Fibroblast of lung (primary cell): ENCODE results near the gene KLC1. TPM values are rescaled to one million over a fixed set of nuclear protein-coding genes. Genes with fewer than 3 reads are reported as not detected.

Source experiments
- DNase-seq, 2 donors: peaks; one replicate each; pipeline versions ENCODE4 v3.0.0 to v3.0.0-alpha.2; 2010; ENCODE audit warnings: low read depth in 2 of 2
- H2AFZ ChIP-seq: 2 replicates; pipeline ENCODE4 v1.5.1; 2012; ENCODE audit warnings: low read length, control low read depth, inconsistent platforms
- H3K27ac ChIP-seq: 2 replicates; pipeline ENCODE4 v1.5.1; 2011; ENCODE audit warnings: low read length, control low read depth; ENCODE audit not compliant: insufficient read depth
- H3K27me3 ChIP-seq: 2 replicates; pipeline ENCODE4 v1.5.1; 2011; ENCODE audit warnings: mild to moderate bottlenecking, low read length; ENCODE audit not compliant: control insufficient read depth, insufficient read depth
- H3K36me3 ChIP-seq: 2 replicates; pipeline ENCODE4 v1.5.1; 2011; ENCODE audit warnings: low read length; ENCODE audit not compliant: control insufficient read depth, insufficient read depth
- H3K4me1 ChIP-seq: 2 replicates; pipeline ENCODE4 v1.5.1; 2011; ENCODE audit warnings: low read length; ENCODE audit not compliant: control insufficient read depth, insufficient read depth; ENCODE audit errors: extremely low read depth
- H3K4me2 ChIP-seq: 2 replicates; pipeline ENCODE4 v1.5.1; 2011; ENCODE audit warnings: low read length, control low read depth; ENCODE audit not compliant: insufficient read depth; ENCODE audit errors: extremely low read depth
- H3K4me3 ChIP-seq, 4 experiments: fragments of 200-600 bp in 1 of 4; sonication (generic) in 1 of 4; replicated peaks in 1 of 4; 2 replicates each; pipeline ENCODE4 v1.5.1; 2011 to 2016; ENCODE audit warnings: low read length in 4 of 4, low read depth in 3 of 4, mild to moderate bottlenecking in 3 of 4, control low read depth in 2 of 4, inconsistent platforms in 1 of 4, mixed read lengths in 1 of 4; ENCODE audit not compliant: insufficient read depth in 1 of 4; ENCODE audit errors: control extremely low read depth in 1 of 4
- H3K79me2 ChIP-seq: 2 replicates; pipeline ENCODE4 v1.5.1; 2012; ENCODE audit warnings: mild to moderate bottlenecking, low read length, inconsistent platforms; ENCODE audit not compliant: control insufficient read depth, insufficient read depth
- H3K9ac ChIP-seq: 2 replicates; pipeline ENCODE4 v1.5.1; 2011; ENCODE audit warnings: mild to moderate bottlenecking, low read length, control low read depth; ENCODE audit not compliant: insufficient read depth
- H3K9me3 ChIP-seq: 2 replicates; pipeline ENCODE4 v1.5.1; 2012; ENCODE audit warnings: low read depth, low read length; ENCODE audit not compliant: control insufficient read depth, insufficient read depth
- H4K20me1 ChIP-seq: 2 replicates; pipeline ENCODE4 v1.5.1; 2011; ENCODE audit warnings: low read length; ENCODE audit not compliant: control insufficient read depth, insufficient read depth; ENCODE audit errors: extremely low read depth
- EZH2 ChIP-seq: IDR thresholded peaks from 2 replicates; pipeline ENCODE4 v1.5.1; 2012; ENCODE audit warnings: low read length, control low read depth, mild to moderate bottlenecking; ENCODE audit errors: missing control alignments
- polyA plus RNA-seq, 2 donors: library from polyadenylated mRNA; depleted of rRNA in 1 of 2; stranded (reverse) in 1 of 2; unstranded in 1 of 2; fragments of >200 nt; gene quantifications; 2 replicates each; pipeline ENCODE4 v1.2.1, GENCODE V29; 2011 to 2012; ENCODE audit warnings: missing spikeins in 1 of 2
- total RNA-seq: library from RNA; depleted of rRNA; stranded (reverse); fragments of >200 nt; gene quantifications from 2 replicates; pipeline ENCODE4 v1.2.1, GENCODE V29; 2014
- TF ChIP-seq, protein P1 (sequence below), 2 donors: IDR thresholded peaks in 1 of 2; conservative IDR thresholded peaks in 1 of 2; 1 replicate in 1 of 2; 2 replicates in 1 of 2; pipeline ENCODE4 v1.5.1; 2011 to 2012; ENCODE audit warnings: low read length in 2 of 2, control low read depth in 1 of 2, inconsistent platforms in 1 of 2, low read depth in 1 of 2, mild to moderate bottlenecking in 1 of 2

KLC1 gene
- total and polyA plus RNA-seq, 2 donors (not counting 1 experiment from before 2014, with no cell fraction given), result 180 to 219 TPM

DNA sequence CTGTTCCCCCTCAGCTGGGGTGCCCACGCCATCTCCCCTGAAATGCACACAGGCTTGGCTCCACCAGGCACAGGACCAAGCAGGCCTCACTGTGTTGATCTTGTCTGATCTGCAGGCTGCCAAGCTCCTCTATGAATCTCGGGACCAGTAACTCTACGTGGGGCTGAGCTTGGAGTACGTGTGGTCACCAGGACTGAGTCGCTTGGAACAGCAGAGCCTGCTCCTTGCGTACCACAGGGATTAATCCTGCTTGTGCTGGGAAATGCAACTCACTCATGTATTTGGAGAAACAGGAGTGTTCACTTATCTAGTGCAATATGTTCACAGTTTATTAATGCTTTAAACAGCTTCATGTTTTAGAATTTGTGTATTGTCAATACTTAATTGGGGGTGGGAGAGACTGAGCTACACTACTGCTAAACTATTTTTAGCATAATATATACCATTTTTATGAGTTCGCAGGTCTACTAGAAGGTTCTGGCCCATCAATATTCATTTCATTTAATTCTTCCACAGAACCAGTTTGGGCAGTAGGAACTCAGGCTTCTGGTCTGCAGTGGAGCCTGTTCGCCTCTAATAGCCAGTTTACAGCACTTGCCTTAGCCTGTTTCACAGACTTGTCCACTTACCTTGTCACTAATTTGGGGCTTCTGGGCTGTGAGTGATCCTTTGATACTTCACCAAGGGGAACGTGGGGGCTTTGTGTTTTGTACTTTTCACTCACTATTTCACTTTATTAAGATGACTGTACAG is 104.0 kb downstream of the KLC1 start:
- Histone ChIP-seq H3K36me3 (peaks cover 11% of the 10 kb centered on the region), H2AFZ (no peak overlapping the region), H3K4me1 (no peaks in the 10 kb centered on the region), H3K27ac (no peak overlapping the region), H3K9me3 (no peaks in the 10 kb centered on the region), H3K4me3 (no peak overlapping the region), H3K79me2 (no peaks in the 10 kb centered on the region), H3K27me3 (no peaks in the 10 kb centered on the region), H3K4me2 (no peak overlapping the region), H4K20me1 (no peaks in the 10 kb centered on the region), H3K9ac (no peak overlapping the region)
- TF ChIP-seq EZH2, result no peak
- TF ChIP-seq, protein P1, sequence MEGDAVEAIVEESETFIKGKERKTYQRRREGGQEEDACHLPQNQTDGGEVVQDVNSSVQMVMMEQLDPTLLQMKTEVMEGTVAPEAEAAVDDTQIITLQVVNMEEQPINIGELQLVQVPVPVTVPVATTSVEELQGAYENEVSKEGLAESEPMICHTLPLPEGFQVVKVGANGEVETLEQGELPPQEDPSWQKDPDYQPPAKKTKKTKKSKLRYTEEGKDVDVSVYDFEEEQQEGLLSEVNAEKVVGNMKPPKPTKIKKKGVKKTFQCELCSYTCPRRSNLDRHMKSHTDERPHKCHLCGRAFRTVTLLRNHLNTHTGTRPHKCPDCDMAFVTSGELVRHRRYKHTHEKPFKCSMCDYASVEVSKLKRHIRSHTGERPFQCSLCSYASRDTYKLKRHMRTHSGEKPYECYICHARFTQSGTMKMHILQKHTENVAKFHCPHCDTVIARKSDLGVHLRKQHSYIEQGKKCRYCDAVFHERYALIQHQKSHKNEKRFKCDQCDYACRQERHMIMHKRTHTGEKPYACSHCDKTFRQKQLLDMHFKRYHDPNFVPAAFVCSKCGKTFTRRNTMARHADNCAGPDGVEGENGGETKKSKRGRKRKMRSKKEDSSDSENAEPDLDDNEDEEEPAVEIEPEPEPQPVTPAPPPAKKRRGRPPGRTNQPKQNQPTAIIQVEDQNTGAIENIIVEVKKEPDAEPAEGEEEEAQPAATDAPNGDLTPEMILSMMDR (conservative IDR thresholded peaks at IDR 0.05 in 1 of 2, IDR thresholded peaks at IDR 0.05 in 1 of 2; ENCODE audit: low read depth in 1 of 2, low read length in 2 of 2), result no peak
- DNase-seq, result no peak

DNA sequence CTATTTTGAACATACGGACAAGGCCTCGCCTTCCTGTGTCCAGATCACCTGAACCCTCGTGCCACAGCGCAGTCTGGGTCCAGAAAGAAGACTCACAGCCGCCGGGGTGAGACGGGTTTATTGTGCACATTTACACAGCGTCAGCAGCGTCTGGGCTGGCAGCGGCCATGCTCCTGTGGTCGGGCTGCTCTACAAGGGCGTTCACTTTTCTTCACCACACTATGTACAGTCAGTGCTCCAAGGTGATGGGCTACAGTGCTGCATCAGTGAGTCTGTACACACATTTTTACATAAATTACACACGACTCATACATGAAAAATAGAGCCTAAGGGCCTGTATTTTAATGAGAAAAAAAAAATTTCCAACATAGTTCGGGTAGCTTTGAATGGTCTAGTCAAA is 104.6 kb downstream of the KLC1 start:
- Histone ChIP-seq H3K4me2 (no peak overlapping the region), H3K9ac (no peak overlapping the region), H3K36me3 (peaks cover 9% of the 10 kb centered on the region), H3K27me3 (no peaks in the 10 kb centered on the region), H4K20me1 (no peaks in the 10 kb centered on the region), H2AFZ (no peak overlapping the region), H3K9me3 (no peaks in the 10 kb centered on the region), H3K79me2 (no peaks in the 10 kb centered on the region), H3K4me3 (no peak overlapping the region), H3K4me1 (no peaks in the 10 kb centered on the region), H3K27ac (no peak overlapping the region)
- TF ChIP-seq, protein P1 (conservative IDR thresholded peaks at IDR 0.05 in 1 of 2, IDR thresholded peaks at IDR 0.05 in 1 of 2; ENCODE audit: low read depth in 1 of 2, low read length in 2 of 2), result no peak
- TF ChIP-seq EZH2, result no peak
- DNase-seq, result peak in 1 of 2 donors; percentile 47

DNA sequence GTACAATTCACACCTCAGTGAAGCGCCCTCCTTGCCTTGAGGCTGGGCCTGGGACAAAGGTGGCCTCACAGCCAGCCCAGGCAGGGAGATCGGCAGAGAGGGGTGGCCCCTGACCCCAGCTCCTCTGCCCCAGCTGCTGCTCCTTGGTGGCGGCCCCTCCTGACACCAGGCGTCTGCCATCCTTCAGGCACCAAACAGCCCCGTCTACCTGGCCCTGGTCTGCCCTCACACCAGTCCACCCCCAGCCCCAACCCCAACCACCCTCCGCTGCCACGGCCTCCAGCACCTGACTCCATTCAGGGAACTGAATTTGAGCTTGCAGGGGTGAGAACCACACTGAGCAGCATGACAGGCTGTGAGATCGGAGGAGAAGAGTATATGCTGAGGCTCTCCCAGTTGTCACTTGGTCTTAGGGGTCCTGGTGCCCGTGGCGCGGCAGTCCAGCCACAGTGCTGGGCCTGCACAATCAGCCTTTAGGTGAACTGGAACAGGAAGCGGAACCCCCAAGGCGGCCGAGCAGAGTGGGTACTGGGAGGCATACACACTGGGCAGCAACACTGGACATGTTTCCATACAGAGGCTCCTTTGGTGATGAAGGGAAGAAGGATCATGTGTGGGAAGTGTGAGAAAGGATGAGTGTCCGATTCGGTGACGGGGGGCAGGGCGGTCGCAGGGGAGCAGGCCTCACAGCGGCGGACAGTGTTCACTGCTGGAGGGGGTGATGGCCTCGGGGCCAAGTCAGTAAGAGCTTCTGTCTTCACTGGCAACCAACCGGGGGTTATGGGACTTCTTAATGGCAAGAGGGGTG is 105.3 kb downstream of the KLC1 start:
- no peak for DNase-seq
- no peaks in the 10 kb centered on the region for H3K27me3 ChIP-seq
- no peak for TF ChIP-seq EZH2
- TF ChIP-seq, protein P1 (conservative IDR thresholded peaks at IDR 0.05 in 1 of 2, IDR thresholded peaks at IDR 0.05 in 1 of 2; ENCODE audit: low read depth in 1 of 2, low read length in 2 of 2), result no peak
- H3K9me3 ChIP-seq, result no peaks in the 10 kb centered on the region
- no peaks in the 10 kb centered on the region for H3K79me2 ChIP-seq
- H3K4me2 ChIP-seq, result no peak overlapping the region
- no peaks in the 10 kb centered on the region for H3K4me1 ChIP-seq
- H3K9ac ChIP-seq, result no peak overlapping the region
- H4K20me1 ChIP-seq, result no peaks in the 10 kb centered on the region
- H3K27ac ChIP-seq, result no peak overlapping the region
- H2AFZ ChIP-seq, result no peak overlapping the region
- H3K36me3 ChIP-seq, result peaks cover 7% of the 10 kb centered on the region
- H3K4me3 ChIP-seq, result no peak overlapping the region
